ENCODE data around the gene EEPD1. TPM values are rescaled to one million over a fixed set of nuclear protein-coding genes. Genes with fewer than 3 reads are reported as not detected.

The EEPD1 gene
- total RNA-seq, 4 donors from 2014 or later = 19.8 to 46.3 (median 29.3) TPM

DNA sequence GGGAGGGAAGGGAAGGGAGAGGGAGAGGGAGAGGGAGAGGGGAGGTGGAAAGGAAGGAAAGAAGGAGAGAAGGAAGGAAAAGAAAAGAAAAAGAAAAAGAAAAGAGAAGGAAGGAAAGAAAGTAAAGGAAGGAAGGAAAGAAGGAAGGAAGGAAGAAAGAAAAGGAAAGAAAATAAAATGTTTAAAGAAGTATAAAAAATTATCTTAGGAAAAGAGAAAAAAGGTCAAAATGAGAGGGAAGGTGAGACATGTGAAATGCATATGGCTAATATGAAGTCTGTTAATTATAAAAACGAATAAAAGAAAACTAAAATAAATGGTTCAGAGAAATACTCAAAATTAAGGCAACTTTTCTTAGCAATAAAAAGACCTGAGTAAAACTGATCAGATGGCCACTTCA, 190.5 kb downstream of the EEPD1 start:
- no peaks in the 10 kb centered on the region for H3K9me3 ChIP-seq
- no peak for TF ChIP-seq POLR2A (IDR thresholded peaks at IDR 0.05)
- TF ChIP-seq, protein P1, sequence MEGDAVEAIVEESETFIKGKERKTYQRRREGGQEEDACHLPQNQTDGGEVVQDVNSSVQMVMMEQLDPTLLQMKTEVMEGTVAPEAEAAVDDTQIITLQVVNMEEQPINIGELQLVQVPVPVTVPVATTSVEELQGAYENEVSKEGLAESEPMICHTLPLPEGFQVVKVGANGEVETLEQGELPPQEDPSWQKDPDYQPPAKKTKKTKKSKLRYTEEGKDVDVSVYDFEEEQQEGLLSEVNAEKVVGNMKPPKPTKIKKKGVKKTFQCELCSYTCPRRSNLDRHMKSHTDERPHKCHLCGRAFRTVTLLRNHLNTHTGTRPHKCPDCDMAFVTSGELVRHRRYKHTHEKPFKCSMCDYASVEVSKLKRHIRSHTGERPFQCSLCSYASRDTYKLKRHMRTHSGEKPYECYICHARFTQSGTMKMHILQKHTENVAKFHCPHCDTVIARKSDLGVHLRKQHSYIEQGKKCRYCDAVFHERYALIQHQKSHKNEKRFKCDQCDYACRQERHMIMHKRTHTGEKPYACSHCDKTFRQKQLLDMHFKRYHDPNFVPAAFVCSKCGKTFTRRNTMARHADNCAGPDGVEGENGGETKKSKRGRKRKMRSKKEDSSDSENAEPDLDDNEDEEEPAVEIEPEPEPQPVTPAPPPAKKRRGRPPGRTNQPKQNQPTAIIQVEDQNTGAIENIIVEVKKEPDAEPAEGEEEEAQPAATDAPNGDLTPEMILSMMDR (IDR thresholded peaks at IDR 0.05) = no peak
- no peak overlapping the region for H3K27ac ChIP-seq
- no peak overlapping the region for H3K4me3 ChIP-seq
- no peaks in the 10 kb centered on the region for H3K4me1 ChIP-seq
- no peaks in the 10 kb centered on the region for H3K36me3 ChIP-seq
- no peaks in the 10 kb centered on the region for H3K27me3 ChIP-seq
- DNase-seq = no peak

DNA sequence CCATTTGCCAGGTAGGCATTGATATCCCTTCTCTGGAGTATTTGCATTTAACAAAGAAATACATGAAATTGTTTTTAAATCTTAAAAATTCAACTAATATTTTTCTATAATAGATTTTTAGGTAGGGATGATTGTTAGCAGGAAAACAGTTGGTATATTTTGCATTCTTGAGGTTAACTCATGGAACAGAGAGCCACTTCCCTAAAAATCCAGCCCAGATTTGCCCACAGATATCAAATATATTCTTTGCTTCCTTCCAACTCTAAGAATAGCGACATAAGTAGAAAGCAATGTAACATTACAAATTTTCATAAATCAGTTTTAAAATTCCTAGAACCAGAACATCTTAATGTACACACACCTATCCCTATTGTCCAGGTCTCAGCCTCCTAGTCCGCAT, 191.6 kb downstream of the EEPD1 start:
- Histone ChIP-seq H3K27me3 (no peaks in the 10 kb centered on the region), H3K9me3 (no peaks in the 10 kb centered on the region), H3K27ac (no peak overlapping the region), H3K4me1 (no peaks in the 10 kb centered on the region), H3K4me3 (no peak overlapping the region), H3K36me3 (no peaks in the 10 kb centered on the region)
- TF ChIP-seq POLR2A (IDR thresholded peaks at IDR 0.05) = no peak
- TF ChIP-seq, protein P1 (IDR thresholded peaks at IDR 0.05) = no peak
- DNase-seq = no peak

DNA sequence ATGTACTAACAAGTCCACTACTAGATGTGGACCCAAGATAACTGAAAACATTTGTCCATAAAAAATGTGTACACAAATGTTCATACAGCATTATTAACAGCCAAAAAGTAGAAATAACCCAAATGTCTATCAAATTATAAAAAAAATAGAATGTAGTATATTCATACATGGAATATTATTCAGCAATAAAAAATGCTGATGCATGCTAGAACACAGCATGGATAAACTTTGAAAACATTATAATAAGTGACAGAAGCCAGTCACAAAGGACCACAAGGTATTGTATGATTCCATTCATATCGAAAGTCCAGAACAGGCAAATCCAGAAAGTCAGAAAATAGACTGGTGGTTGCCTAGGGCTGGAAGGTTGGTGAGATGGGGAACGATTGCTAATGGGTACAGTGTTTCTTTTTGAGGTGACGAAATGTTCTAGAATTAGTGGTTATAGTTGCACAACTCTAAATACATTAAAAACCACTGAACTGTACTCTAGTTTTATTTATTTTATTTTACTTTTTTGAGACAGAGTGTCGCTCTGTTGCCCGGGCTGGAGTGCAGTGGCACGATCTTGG, 193.3 kb downstream of the EEPD1 start:
- H3K4me1 ChIP-seq = no peaks in the 10 kb centered on the region
- H3K27ac ChIP-seq = no peak overlapping the region
- no peak for TF ChIP-seq POLR2A (IDR thresholded peaks at IDR 0.05)
- TF ChIP-seq, protein P1 (IDR thresholded peaks at IDR 0.05) = no peak
- no peaks in the 10 kb centered on the region for H3K27me3 ChIP-seq
- H3K36me3 ChIP-seq = no peaks in the 10 kb centered on the region
- DNase-seq = no peak
- no peak overlapping the region for H3K4me3 ChIP-seq
- no peaks in the 10 kb centered on the region for H3K9me3 ChIP-seq

DNA sequence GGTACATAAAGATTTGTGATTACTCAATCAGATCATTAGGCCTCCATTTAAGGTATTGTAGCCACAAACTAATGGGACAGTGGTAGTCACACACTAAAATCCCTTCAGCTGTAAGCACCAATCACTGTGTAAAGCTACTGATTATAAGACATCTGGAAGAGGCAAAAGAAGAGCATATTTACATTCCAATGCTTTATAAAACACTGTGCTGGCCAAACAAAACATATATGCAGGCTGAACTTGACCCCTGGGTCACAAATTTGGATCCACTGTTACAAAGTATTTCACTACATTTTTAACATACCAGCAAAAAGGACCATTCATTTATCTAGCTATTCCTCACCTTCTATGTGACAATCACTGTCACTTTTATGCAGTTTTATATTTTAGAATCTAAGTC, 195.2 kb downstream of the EEPD1 start:
- Histone ChIP-seq H3K27me3 (no peaks in the 10 kb centered on the region), H3K4me3 (no peak overlapping the region), H3K27ac (no peak overlapping the region), H3K36me3 (no peaks in the 10 kb centered on the region), H3K4me1 (no peaks in the 10 kb centered on the region), H3K9me3 (no peaks in the 10 kb centered on the region)
- no peak for DNase-seq
- TF ChIP-seq POLR2A (IDR thresholded peaks at IDR 0.05) = no peak
- TF ChIP-seq, protein P1 (IDR thresholded peaks at IDR 0.05) = no peak

DNA sequence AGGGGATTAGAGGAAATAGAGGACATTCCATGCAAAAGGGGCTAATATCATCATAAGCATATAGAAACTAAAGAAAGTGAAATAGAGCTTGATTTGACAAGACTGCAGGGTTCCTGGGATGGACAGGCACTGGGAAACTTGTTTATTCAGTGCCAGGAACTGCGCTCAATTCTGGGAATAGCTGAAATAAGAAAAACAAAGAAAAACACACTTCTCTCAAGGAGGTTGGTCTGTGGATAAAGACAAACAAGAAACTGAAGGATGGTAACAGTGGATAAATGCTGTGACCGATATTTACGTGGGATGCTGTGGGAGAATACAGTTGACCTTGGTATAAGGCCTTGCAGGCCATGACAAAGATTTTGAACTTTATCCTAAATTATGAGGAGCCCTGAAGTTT, 195.7 kb downstream of the EEPD1 start:
- TF ChIP-seq, protein P1 (IDR thresholded peaks at IDR 0.05) = no peak
- TF ChIP-seq POLR2A (IDR thresholded peaks at IDR 0.05) = no peak
- Histone ChIP-seq H3K4me1 (no peaks in the 10 kb centered on the region), H3K4me3 (no peak overlapping the region), H3K27ac (no peak overlapping the region), H3K36me3 (no peaks in the 10 kb centered on the region), H3K9me3 (no peaks in the 10 kb centered on the region), H3K27me3 (no peaks in the 10 kb centered on the region)
- DNase-seq = no peak

DNA sequence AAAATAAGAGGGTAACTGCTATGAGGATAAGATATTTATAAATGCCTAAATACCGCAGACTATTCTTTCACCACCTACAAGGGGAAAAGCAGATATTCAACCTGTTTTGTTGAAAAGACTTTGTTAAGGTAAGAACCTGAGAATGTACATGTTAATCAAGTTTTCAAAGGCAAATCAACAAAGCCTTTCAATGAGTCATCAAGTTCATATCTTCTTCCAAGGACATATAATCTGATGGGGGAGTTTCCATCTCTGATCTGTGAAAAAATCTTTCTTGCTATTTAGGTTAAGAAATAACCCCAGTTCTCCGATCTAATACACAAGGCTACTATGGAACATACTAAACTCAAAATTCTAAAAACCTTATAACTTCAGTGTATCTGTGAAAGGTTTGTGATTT, 196.6 kb downstream of the EEPD1 start:
- Histone ChIP-seq H3K27ac (no peak overlapping the region), H3K36me3 (no peaks in the 10 kb centered on the region), H3K9me3 (no peaks in the 10 kb centered on the region), H3K27me3 (no peaks in the 10 kb centered on the region), H3K4me3 (no peak overlapping the region), H3K4me1 (no peaks in the 10 kb centered on the region)
- no peak for DNase-seq
- TF ChIP-seq, protein P1 (IDR thresholded peaks at IDR 0.05) = no peak
- no peak for TF ChIP-seq POLR2A (IDR thresholded peaks at IDR 0.05)

Data from Peyer's patch (tissue), 4 donors.